ENCODE data around the gene PRKCE.
A peak's percentile ranks its signal among the peaks of the same experiment; 100 is the strongest.

The PRKCE gene

DNA sequence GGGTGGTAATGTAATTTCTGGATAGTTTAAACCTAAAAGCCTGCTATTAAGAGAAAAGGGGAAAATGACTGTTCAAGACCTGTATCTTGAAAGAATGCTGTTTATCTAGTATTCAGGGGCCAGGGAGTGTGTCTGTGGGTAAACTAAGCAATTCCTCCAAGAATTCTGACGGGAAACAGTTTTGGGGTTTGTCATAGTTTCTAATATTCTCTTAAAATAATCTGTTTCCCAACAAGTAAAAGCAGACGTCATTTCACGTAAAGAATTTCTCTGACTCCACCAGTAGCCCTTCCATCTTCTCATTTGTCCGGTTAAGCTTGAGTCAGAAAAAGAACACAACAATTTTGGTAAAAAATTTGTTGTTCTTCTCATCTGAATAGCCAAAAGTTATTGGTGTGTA is 413.7 kb downstream of the PRKCE start:
- H3K4me3 ChIP-seq (ENCODE audit: control insufficient read depth, low read depth, low read length) = no peak overlapping the region
- no peak for DNase-seq (ENCODE audit: low read depth)
- TF ChIP-seq, protein P1, sequence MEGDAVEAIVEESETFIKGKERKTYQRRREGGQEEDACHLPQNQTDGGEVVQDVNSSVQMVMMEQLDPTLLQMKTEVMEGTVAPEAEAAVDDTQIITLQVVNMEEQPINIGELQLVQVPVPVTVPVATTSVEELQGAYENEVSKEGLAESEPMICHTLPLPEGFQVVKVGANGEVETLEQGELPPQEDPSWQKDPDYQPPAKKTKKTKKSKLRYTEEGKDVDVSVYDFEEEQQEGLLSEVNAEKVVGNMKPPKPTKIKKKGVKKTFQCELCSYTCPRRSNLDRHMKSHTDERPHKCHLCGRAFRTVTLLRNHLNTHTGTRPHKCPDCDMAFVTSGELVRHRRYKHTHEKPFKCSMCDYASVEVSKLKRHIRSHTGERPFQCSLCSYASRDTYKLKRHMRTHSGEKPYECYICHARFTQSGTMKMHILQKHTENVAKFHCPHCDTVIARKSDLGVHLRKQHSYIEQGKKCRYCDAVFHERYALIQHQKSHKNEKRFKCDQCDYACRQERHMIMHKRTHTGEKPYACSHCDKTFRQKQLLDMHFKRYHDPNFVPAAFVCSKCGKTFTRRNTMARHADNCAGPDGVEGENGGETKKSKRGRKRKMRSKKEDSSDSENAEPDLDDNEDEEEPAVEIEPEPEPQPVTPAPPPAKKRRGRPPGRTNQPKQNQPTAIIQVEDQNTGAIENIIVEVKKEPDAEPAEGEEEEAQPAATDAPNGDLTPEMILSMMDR (IDR thresholded peaks at IDR 0.05; ENCODE audit: control insufficient read depth, insufficient read depth, low read depth, low read length, missing control alignments) = no peak

DNA sequence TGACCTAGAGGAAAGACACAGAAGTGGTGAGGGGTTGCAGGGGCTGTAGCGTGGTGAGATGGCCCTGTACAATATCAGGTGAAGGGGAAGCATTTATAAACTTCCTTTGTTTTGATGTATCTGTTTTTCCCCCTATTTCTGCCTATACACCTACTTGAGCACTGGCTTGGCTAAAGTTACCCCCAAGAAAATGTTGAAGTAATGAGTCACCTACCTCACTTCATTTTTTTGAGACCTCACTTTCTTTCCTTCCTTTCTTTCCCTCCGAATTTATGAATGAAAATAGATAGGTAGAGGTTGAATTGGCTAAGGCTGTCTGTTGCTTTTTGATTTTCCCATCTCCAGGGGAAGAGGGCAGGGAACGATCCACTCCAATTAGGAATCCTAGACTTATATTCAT is 414.6 kb downstream of the PRKCE start:
- no peak overlapping the region for H3K4me3 ChIP-seq (ENCODE audit: control insufficient read depth, low read depth, low read length)
- TF ChIP-seq, protein P1 (IDR thresholded peaks at IDR 0.05; ENCODE audit: control insufficient read depth, insufficient read depth, low read depth, low read length, missing control alignments) = no peak
- DNase-seq (ENCODE audit: low read depth) = no peak

DNA sequence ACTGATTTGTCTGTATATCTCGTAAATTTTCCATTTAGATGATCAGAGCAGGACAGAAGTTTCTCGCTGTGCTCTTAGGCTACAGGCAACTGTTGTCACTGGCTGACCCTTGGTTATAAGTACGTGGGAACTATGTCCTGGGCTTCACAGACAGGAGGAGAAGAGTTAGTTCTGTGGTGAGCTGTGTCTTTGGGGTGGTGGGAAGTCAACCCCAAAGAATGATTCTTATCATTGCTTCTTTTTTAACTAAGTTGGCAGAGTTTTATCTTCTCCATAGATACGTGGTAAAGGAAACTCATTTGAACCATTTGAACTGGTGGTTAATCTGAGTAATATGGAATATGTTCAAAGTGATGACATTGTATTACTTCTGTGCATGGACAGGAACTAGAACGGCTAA is 415.1 kb downstream of the PRKCE start:
- DNase-seq (ENCODE audit: low read depth) = no peak
- H3K4me3 ChIP-seq (ENCODE audit: control insufficient read depth, low read depth, low read length) = no peak overlapping the region
- TF ChIP-seq, protein P1 (IDR thresholded peaks at IDR 0.05; ENCODE audit: control insufficient read depth, insufficient read depth, low read depth, low read length, missing control alignments) = no peak

GRCh38 chr2:46067062-46067461 is 415.6 kb downstream of the PRKCE start:
- no peak overlapping the region for H3K4me3 ChIP-seq (ENCODE audit: control insufficient read depth, low read depth, low read length)
- TF ChIP-seq, protein P1 (IDR thresholded peaks at IDR 0.05; ENCODE audit: control insufficient read depth, insufficient read depth, low read depth, low read length, missing control alignments) = no peak
- no peak for DNase-seq (ENCODE audit: low read depth)

DNA sequence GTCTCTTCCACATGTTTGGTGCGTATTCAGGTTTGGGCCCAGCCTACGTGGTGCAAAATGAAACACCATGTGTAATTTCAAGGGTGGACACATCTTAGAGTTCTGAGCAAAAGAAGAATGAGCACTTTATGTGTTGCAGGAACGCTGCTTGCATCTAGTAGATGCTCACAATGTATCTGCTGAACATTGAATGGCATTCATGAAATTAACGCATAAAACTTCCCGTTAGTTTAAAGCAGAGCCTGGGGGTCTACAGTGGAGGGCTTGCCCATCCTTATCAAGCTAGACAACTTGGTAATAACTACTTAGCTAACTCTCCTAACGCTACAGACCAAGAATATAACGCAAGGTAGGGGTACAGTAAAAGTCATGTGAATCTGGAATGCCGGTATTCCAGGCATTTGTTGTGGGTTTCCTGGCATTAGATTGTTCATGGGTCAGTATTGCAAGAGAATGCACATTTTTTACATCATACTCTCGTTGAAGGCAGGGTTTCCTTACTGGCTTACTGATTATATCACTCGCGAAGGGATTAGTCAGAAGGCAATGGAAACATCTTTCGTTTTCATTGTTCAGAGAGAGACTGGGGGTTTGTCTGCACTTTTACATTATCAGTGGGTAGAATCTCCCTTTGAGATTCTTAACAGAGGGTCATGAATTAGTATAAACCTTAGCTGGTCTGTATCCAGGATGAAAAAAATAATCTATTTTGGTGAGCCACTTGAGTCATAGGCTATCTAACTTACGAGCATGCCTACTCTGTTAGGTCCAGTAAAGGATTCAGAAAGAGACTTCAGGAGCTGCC is 416.2 kb downstream of the PRKCE start:
- TF ChIP-seq, protein P1 (IDR thresholded peaks at IDR 0.05; ENCODE audit: control insufficient read depth, insufficient read depth, low read depth, low read length, missing control alignments) = no peak
- no peak overlapping the region for H3K4me3 ChIP-seq (ENCODE audit: control insufficient read depth, low read depth, low read length)
- DNase-seq (ENCODE audit: low read depth) = peak; percentile 99

GRCh38 chr2:46068636-46069035 is 417.2 kb downstream of the PRKCE start:
- DNase-seq (ENCODE audit: low read depth) = no peak
- TF ChIP-seq, protein P1 (IDR thresholded peaks at IDR 0.05; ENCODE audit: control insufficient read depth, insufficient read depth, low read depth, low read length, missing control alignments) = no peak
- H3K4me3 ChIP-seq (ENCODE audit: control insufficient read depth, low read depth, low read length) = no peak overlapping the region
